Adrenal gland (tissue), 12 donors: Measurements from ENCODE around the gene CDH4. TPM values are rescaled to one million over a fixed set of nuclear protein-coding genes. Genes with fewer than 3 reads are reported as not detected.

Experiments used
- DNase-seq, 7 donors: peaks; one replicate each; pipeline ENCODE4 v3.0.0-alpha.2; 2019 to 2020
- H3K27ac ChIP-seq, 5 donors: fragments of 200-600 bp; sonication (generic) in 4 of 5; 1 replicate in 3 of 5; 2 replicates in 2 of 5; pipeline versions ENCODE4 v1.5.1 to v1.8.0; 2016 to 2020; ENCODE audit warnings: mild to moderate bottlenecking in 1 of 5
- H3K27me3 ChIP-seq: fragments of 200-600 bp; 2 replicates; pipeline ENCODE4 v1.8.0; 2021
- H3K36me3 ChIP-seq, 2 donors: fragments of 200-600 bp; replicated peaks in 1 of 2; 1 replicate in 1 of 2; 2 replicates in 1 of 2; pipeline versions ENCODE4 v1.5.1 to v1.8.0; 2018 to 2022
- H3K4me1 ChIP-seq, 2 donors: fragments of 200-600 bp; replicated peaks in 1 of 2; 1 replicate in 1 of 2; 2 replicates in 1 of 2; pipeline versions ENCODE4 v1.5.1 to v1.8.0; 2018 to 2021
- H3K4me3 ChIP-seq, 4 donors: fragments of 200-600 bp; sonication (generic) in 3 of 4; one replicate each; pipeline ENCODE4 v1.5.1; 2016 to 2018
- H3K9me3 ChIP-seq, 3 donors: fragments of 200-600 bp; sonication (generic) in 1 of 3; replicated peaks in 1 of 3; 1 replicate in 2 of 3; 2 replicates in 1 of 3; pipeline versions ENCODE4 v1.5.1 to v1.8.0; 2016 to 2021
- POLR2A ChIP-seq, 2 donors: fragments of 450-650 bp; IDR thresholded peaks; one replicate each; pipeline ENCODE4 v1.6.1; 2017; ENCODE audit warnings: antibody characterized with exemption in 2 of 2, mild to moderate bottlenecking in 2 of 2, moderate library complexity in 1 of 2
- WGBS, 4 donors: extraction: QIAGEN DNeasy Blood & Tissue Kit in 2 of 4; methylation state at CpG; one replicate each; pipeline versions ENCODE4 v1.1.5 to v1.1.7; 2013 to 2017; 5-methylcytosine and 5-hydroxymethylcytosine counted together
- intact Hi-C, 2 donors: fragments of 100-400 bp; cut with DNase I; formaldehyde crosslinking; loops; one replicate each; pipeline versions ENCODE4 v1.14.1 to v1.15.0; 2022 to 2023
- polyA plus RNA-seq, 3 donors: library from polyadenylated mRNA; stranded (reverse); fragments of 200-250 nt in 2 of 3; fragments of 350-450 nt in 1 of 3; fragmentation: Illumina TruSeq in 1 of 3; extraction: RNeasy Lipid Tissue Mini Kit (QIAGEN cat#74804) in 1 of 3; gene quantifications; one replicate each; pipeline ENCODE4 v1.2.3, GENCODE V29; 2013 to 2014
- total RNA-seq, 9 donors: library from RNA; depleted of rRNA in 4 of 9; stranded (reverse); fragments of >200 nt in 4 of 9; fragments of 120-200 nt in 1 of 9; fragmentation: NEBNext Ultra II Directional in 1 of 9; extraction: Animal tissue kit (Norgen Biotek cat#: 25700) in 1 of 9; gene quantifications; one replicate each; pipeline versions ENCODE4 v1.1.0 to v1.2.4, GENCODE V29; 2013 to 2023
- TF ChIP-seq, protein P1 (sequence below), 6 experiments: fragments of 450-650 bp in 4 of 6; fragments of 200-600 bp in 2 of 6; sonication (generic) in 1 of 6; IDR thresholded peaks; 1 replicate in 5 of 6; 2 replicates in 1 of 6; pipeline versions ENCODE4 v1.5.1 to v1.8.0; 2016 to 2021; ENCODE audit warnings: antibody characterized with exemption in 6 of 6, mild to moderate bottlenecking in 2 of 6, moderate library complexity in 1 of 6
- donor health status: healthy with polysubstance abuse.
- donor health status: Bipolar disorder and iron deficiency.
- donor health status: DM: yes; HTN: yes; CAD: no.
- donor health status: DM: no; HTN: no; CAD: no.
- donor health status: DM: no; HTN: no; CAD: no.
- donor health status: DM: yes; HTN: yes; CAD: no.

CDH4 gene
- total and polyA plus RNA-seq, 12 donors = 0.08 to 0.53 (median 0.20) TPM; not detected in 3

DNA sequence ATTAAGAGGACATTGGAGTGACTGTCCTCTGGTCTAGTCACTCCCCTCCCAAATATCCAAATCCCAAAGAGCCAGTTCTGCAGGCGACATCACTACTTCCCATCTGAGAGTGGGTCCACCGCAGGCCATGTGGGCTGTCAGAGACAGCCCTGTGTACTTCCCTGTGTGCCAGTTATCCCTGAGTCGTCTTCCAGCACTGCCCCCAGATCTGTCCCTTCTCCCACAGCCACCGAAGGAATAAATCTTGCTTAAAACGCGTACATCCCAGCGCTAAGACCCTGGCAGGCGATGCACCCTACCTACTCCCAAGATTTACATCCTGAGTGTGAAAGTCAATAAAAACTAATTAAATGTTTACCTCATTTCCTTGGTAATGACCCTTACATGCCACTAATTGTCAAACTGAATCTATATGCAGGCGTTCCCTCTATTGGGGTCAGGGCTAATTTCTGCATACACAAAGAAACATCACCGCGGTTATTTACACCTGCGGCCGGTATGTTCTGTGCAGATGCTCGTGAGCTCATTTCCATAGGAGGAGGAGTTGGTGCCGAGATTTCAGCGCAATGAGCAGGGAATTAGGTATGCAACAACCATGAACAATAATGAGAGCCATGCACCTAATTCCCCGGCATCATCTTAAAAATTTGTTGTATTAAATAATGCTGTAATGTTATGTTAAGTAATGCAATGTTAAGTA is 31.3 kb upstream of the CDH4 start:
- intact Hi-C loops = no loop called here
- Histone ChIP-seq H3K9me3 (no peaks in the 10 kb centered on the region), H3K4me1 (no peaks in the 10 kb centered on the region), H3K4me3 (no peak overlapping the region), H3K27me3 (peaks cover 37% of the 10 kb centered on the region), H3K27ac (no peak overlapping the region), H3K36me3 (no peaks in the 10 kb centered on the region)
- WGBS, 4 donors = 73 to 79% (median 77%) methylated on average over 17 of the region's 17 CpGs
- TF ChIP-seq POLR2A (IDR thresholded peaks at IDR 0.05) = no peak
- TF ChIP-seq, protein P1, sequence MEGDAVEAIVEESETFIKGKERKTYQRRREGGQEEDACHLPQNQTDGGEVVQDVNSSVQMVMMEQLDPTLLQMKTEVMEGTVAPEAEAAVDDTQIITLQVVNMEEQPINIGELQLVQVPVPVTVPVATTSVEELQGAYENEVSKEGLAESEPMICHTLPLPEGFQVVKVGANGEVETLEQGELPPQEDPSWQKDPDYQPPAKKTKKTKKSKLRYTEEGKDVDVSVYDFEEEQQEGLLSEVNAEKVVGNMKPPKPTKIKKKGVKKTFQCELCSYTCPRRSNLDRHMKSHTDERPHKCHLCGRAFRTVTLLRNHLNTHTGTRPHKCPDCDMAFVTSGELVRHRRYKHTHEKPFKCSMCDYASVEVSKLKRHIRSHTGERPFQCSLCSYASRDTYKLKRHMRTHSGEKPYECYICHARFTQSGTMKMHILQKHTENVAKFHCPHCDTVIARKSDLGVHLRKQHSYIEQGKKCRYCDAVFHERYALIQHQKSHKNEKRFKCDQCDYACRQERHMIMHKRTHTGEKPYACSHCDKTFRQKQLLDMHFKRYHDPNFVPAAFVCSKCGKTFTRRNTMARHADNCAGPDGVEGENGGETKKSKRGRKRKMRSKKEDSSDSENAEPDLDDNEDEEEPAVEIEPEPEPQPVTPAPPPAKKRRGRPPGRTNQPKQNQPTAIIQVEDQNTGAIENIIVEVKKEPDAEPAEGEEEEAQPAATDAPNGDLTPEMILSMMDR (IDR thresholded peaks at IDR 0.05) = no peak
- no peak for DNase-seq

DNA sequence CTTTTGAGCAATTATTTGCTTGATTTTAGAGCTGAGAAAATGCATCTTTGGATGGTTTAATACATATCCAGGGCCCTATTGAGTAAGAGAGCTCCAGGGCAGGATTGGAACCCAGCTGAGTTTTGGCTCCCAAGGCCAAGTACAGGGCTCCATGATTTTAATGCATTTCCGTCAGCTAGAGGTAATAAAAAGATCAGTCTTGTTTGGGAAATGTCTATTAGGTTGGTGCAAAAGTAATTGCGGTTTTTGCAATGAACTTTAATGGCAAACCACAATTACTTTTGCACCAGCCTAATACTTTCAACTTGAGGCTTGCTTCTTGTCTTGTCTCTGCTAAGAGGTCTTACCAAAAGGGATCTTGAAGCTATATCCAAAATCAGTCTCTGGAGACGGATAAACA is 29.4 kb upstream of the CDH4 start:
- H3K36me3 ChIP-seq = no peaks in the 10 kb centered on the region
- H3K27ac ChIP-seq = no peak overlapping the region
- WGBS, 4 donors = 66 to 81% (median 75%) methylated on average over 3 of the region's 3 CpGs
- H3K9me3 ChIP-seq = no peaks in the 10 kb centered on the region
- DNase-seq = no peak
- intact Hi-C loops = no loop called here
- no peaks in the 10 kb centered on the region for H3K4me1 ChIP-seq
- peaks cover 32% of the 10 kb centered on the region for H3K27me3 ChIP-seq
- TF ChIP-seq POLR2A (IDR thresholded peaks at IDR 0.05) = no peak
- TF ChIP-seq, protein P1 (IDR thresholded peaks at IDR 0.05) = no peak
- H3K4me3 ChIP-seq = no peak overlapping the region

DNA sequence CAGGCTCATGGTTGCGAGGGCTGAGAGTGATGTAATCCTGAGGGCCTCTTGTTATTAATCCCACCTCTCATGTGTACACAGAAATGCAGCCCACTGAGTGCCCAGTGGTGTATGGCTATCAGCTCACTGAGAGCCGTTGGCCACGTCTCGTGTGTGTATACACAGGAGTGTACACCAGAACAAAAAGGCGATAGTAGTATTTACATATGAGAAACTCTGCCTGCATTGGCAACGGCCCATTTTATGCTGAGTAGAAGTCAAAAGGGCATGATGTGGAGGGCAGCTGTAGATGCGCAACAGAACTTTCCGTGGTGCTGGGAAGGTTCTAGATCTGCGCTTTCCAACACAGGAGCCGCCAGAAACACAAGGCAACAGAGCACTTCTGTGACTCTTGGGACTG is 28.9 kb upstream of the CDH4 start:
- H3K36me3 ChIP-seq = no peaks in the 10 kb centered on the region
- no peak overlapping the region for H3K27ac ChIP-seq
- H3K9me3 ChIP-seq = no peaks in the 10 kb centered on the region
- H3K4me3 ChIP-seq = no peak overlapping the region
- intact Hi-C loops = no loop called here
- TF ChIP-seq, protein P1 (IDR thresholded peaks at IDR 0.05) = no peak
- no peak for TF ChIP-seq POLR2A (IDR thresholded peaks at IDR 0.05)
- WGBS, 4 donors = 85 to 91% (median 87%) methylated on average over 10 of the region's 10 CpGs
- H3K4me1 ChIP-seq = no peaks in the 10 kb centered on the region
- no peak for DNase-seq
- peaks cover 31% of the 10 kb centered on the region for H3K27me3 ChIP-seq

DNA sequence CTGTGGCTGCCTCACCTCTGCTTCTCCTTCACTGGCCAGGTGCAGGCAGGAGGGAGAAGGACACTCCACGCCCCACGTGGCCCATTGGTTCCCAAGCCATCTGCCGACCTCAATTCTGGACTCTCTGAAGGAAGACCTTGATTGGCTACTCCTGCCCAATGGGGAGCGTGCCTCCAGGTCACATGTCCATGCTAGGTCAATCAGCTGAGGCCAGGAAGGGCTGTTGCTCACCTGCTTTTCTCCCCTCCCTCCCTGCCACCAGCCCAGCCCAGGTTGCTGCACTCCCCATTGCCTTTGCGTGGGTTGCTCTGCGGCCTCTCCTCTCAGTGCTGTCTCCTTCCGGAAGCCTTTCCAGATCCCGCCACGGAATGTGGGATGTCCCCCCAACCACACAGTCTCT is 21.9 kb upstream of the CDH4 start:
- no peaks in the 10 kb centered on the region for H3K27me3 ChIP-seq
- no peaks in the 10 kb centered on the region for H3K9me3 ChIP-seq
- H3K27ac ChIP-seq = no peak overlapping the region
- intact Hi-C loops = loop anchor here in 1 of 2 donors (10.0 kb wide), 1 partner anchor 1015 kb away; no protein-coding TSS in a partner anchor
- TF ChIP-seq, protein P1 (IDR thresholded peaks at IDR 0.05) = no peak
- TF ChIP-seq POLR2A (IDR thresholded peaks at IDR 0.05) = no peak
- no peaks in the 10 kb centered on the region for H3K4me1 ChIP-seq
- WGBS, 4 donors = 88 to 90% (median 89%) methylated on average over 9 of the region's 9 CpGs
- no peaks in the 10 kb centered on the region for H3K36me3 ChIP-seq
- no peak for DNase-seq
- no peak overlapping the region for H3K4me3 ChIP-seq
